ENCODE measurements around the gene AJM1.

DNA sequence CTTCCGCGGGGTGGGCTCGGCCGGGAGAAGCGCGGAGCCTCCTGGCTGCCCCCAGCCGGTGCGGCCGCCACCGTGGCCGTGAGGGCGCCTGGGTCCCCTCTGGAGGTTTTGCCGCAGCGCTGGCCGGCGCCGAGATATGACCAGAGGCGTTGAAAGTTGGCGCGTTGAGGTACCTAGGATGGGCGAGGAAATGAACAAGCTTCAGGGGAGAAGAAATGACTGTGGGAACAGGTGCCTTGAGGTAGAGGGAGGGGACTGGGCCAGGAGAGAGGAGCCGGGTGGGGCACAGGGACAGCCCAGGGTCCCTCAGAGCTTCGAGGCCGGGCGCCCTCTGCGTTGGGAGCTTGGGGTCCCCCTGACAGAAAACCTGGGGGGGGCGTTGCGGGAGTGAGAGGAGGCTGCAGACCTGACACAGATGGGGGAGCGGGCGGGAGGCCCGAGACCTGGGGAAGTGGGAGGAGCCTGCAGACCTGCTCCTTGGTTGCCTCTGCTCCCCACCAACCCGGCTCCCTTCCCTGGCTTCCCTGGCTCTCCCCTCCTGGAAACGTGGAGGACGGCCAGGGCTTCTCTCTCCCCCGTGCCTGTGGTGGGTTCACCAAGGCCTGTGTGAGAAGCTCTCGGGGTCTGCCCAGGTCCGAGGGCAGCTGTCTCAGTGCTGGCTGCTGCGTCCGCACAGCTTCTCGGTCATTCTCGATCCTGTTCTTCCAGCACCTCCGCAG, 20.3 kb upstream of the AJM1 start:
- no peak for TF ChIP-seq CTCF (IDR thresholded peaks at IDR 0.05; ENCODE audit: poor library complexity, severe bottlenecking)
- TF ChIP-seq EZH2 (IDR thresholded peaks at IDR 0.05; ENCODE audit: borderline replicate concordance, insufficient read depth, low read length, poor library complexity, severe bottlenecking) = no peak
- no peak for TF ChIP-seq POLR2AphosphoS5 (IDR thresholded peaks at IDR 0.05)
- TF ChIP-seq TAF1 (IDR thresholded peaks at IDR 0.05; ENCODE audit: low read depth) = no peak
- no peak for TF ChIP-seq MXI1 (conservative IDR thresholded peaks at IDR 0.05; ENCODE audit: poor library complexity, severe bottlenecking)
- TF ChIP-seq RAD21 (conservative IDR thresholded peaks at IDR 0.05) = no peak
- TF ChIP-seq, protein P1, sequence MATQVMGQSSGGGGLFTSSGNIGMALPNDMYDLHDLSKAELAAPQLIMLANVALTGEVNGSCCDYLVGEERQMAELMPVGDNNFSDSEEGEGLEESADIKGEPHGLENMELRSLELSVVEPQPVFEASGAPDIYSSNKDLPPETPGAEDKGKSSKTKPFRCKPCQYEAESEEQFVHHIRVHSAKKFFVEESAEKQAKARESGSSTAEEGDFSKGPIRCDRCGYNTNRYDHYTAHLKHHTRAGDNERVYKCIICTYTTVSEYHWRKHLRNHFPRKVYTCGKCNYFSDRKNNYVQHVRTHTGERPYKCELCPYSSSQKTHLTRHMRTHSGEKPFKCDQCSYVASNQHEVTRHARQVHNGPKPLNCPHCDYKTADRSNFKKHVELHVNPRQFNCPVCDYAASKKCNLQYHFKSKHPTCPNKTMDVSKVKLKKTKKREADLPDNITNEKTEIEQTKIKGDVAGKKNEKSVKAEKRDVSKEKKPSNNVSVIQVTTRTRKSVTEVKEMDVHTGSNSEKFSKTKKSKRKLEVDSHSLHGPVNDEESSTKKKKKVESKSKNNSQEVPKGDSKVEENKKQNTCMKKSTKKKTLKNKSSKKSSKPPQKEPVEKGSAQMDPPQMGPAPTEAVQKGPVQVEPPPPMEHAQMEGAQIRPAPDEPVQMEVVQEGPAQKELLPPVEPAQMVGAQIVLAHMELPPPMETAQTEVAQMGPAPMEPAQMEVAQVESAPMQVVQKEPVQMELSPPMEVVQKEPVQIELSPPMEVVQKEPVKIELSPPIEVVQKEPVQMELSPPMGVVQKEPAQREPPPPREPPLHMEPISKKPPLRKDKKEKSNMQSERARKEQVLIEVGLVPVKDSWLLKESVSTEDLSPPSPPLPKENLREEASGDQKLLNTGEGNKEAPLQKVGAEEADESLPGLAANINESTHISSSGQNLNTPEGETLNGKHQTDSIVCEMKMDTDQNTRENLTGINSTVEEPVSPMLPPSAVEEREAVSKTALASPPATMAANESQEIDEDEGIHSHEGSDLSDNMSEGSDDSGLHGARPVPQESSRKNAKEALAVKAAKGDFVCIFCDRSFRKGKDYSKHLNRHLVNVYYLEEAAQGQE (IDR thresholded peaks at IDR 0.05; ENCODE audit: borderline replicate concordance) = no peak
